Esophagus (tissue), 2 donors: ENCODE measurements around the gene TLK1. TPM values are rescaled to one million over a fixed set of nuclear protein-coding genes. Genes with fewer than 3 reads are reported as not detected.

Experiments
- H3K27ac ChIP-seq, 2 donors: one replicate each; pipeline ENCODE4 v1.5.1; 2013; ENCODE audit warnings: low read depth in 2 of 2, mild to moderate bottlenecking in 2 of 2, inconsistent platforms in 1 of 2, low read length in 1 of 2, moderate library complexity in 1 of 2
- H3K27me3 ChIP-seq, 2 donors: one replicate each; pipeline ENCODE4 v1.6.1; 2013; ENCODE audit warnings: low read length in 2 of 2, control low read depth in 1 of 2, mild to moderate bottlenecking in 1 of 2; ENCODE audit not compliant: insufficient read depth in 2 of 2, control insufficient read depth in 1 of 2
- H3K36me3 ChIP-seq, 2 donors: one replicate each; pipeline ENCODE4 v1.6.1; 2013; ENCODE audit warnings: low read length in 1 of 2; ENCODE audit not compliant: control insufficient read depth in 2 of 2, insufficient read depth in 2 of 2
- H3K4me1 ChIP-seq, 2 donors: one replicate each; pipeline ENCODE4 v1.6.1; 2013; ENCODE audit warnings: low read length in 1 of 2; ENCODE audit not compliant: control insufficient read depth in 2 of 2, insufficient read depth in 2 of 2
- H3K4me3 ChIP-seq, 2 donors: one replicate each; pipeline ENCODE4 v1.5.1; 2013; ENCODE audit warnings: low read length in 2 of 2, mild to moderate bottlenecking in 2 of 2, low read depth in 1 of 2, moderate library complexity in 1 of 2
- H3K9me3 ChIP-seq, 2 donors: one replicate each; pipeline ENCODE4 v1.6.1; 2013; ENCODE audit warnings: mild to moderate bottlenecking in 2 of 2, low read depth in 1 of 2, low read length in 1 of 2, moderate library complexity in 1 of 2; ENCODE audit not compliant: control insufficient read depth in 2 of 2, insufficient read depth in 1 of 2
- WGBS, 2 donors: extraction: QIAGEN DNeasy Blood & Tissue Kit; methylation state at CpG; one replicate each; pipeline ENCODE4 v1.1.7; 2013; 5-methylcytosine and 5-hydroxymethylcytosine counted together
- polyA plus RNA-seq, 2 donors: library from polyadenylated mRNA; stranded (reverse); fragments of 200-250 nt; gene quantifications; one replicate each; pipeline ENCODE4 v1.2.3, GENCODE V29; 2013
- donor health status: healthy with polysubstance abuse.
- donor health status: Bipolar disorder and iron deficiency.

The TLK1 gene
- polyA plus RNA-seq, 2 donors: 6.6 to 13.4 TPM

DNA sequence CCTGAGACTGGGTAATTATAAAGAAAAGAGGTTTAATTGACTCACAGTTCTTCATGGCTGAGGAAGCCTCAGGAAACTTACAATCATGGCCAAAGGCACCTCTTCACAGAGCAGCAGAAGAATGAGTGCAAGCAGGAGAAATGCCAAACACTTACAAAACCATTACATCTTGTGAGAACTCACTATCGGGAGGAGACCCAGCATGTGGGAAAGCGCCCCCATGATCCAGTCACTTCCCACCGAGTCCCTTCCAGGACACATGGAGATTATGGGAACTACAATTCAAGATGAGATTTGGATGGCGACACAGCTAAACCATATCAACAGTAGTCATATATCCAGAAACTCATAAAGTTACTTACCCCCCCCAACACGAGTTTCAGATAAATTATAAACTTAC is 28.6 kb downstream of the TLK1 start:
- Histone ChIP-seq H3K27ac (no peak overlapping the region), H3K36me3 (no peaks in the 10 kb centered on the region), H3K4me1 (no peaks in the 10 kb centered on the region), H3K4me3 (no peak overlapping the region), H3K9me3 (no peaks in the 10 kb centered on the region), H3K27me3 (no peaks in the 10 kb centered on the region)
- 83 to 93% methylated on average over 5 of the region's 5 CpGs for whole genome bisulfite sequencing, 2 donors

DNA sequence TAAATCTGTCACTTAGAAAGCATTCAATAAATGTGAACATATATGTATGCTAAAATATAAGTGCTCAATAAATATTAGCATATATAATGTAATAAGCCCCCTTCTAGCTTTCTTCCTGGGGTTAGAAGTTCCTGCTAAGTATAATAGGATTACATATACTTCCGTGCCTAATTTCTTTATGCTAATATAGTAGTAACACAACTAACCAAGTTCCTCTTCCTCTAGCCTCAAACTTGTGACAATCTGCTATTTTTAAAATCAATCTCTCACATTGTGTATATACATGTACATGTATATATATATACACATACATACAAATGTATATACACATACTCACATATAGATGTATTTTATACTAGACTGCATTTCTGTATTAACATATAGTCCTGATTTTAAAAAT is 32.2 kb downstream of the TLK1 start:
- no peaks in the 10 kb centered on the region for H3K36me3 ChIP-seq
- H3K27me3 ChIP-seq: no peaks in the 10 kb centered on the region
- no peak overlapping the region for H3K27ac ChIP-seq
- H3K4me1 ChIP-seq: no peaks in the 10 kb centered on the region
- no peak overlapping the region for H3K4me3 ChIP-seq
- 79 to 88% methylated on average over 1 of the region's 1 CpG for WGBS, 2 donors
- H3K9me3 ChIP-seq: no peaks in the 10 kb centered on the region

DNA sequence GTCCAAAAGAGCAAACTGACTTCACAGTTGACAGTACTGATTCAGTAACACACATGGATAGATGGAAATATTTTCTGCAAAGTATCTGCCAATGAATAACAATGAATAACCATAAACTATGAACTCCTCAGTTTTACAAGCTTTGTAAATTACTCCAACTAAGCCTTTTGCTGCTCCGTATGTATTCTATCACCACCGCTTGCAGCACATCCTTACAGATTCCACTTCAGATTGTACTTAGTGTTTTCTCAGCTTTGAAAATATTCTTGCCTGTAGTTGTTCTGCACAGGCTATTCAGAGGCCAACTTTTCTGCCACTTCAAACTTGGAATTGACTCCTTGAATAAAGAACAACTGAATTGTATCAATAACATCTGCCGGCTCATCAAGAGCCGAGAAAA is 36.2 kb downstream of the TLK1 start:
- no peaks in the 10 kb centered on the region for H3K36me3 ChIP-seq

DNA sequence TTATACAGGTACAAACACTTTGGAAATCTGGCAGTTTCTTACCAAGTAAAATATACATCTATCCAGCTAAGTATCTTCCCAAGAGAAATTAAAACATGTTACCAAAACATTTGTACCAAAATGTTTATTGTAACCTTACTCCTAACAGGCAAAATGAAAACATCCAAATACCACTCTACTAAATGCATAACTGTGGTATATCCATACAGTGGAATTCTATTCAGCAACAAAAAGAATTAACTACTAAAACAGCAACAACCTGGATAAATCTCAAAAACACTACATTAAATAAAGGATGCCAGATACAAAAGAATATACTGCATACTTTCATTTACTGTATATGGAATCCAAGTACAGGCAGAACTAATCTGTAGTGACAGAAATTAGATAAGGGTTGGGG is 51.1 kb downstream of the TLK1 start:
- no peaks in the 10 kb centered on the region for H3K27me3 ChIP-seq
- H3K36me3 ChIP-seq: no peaks in the 10 kb centered on the region
- H3K27ac ChIP-seq: no peak overlapping the region
- no peak overlapping the region for H3K4me3 ChIP-seq
- no peaks in the 10 kb centered on the region for H3K9me3 ChIP-seq
- no peaks in the 10 kb centered on the region for H3K4me1 ChIP-seq

More for the DNA sequence above, 36.2 kb downstream of the TLK1 start:
- no peaks in the 10 kb centered on the region for H3K9me3 ChIP-seq
- H3K4me1 ChIP-seq: no peaks in the 10 kb centered on the region
- no peak overlapping the region for H3K4me3 ChIP-seq
- H3K27me3 ChIP-seq: no peaks in the 10 kb centered on the region
- H3K27ac ChIP-seq: no peak overlapping the region
- WGBS, 2 donors: 68 to 81% methylated on average over 4 of the region's 4 CpGs

DNA sequence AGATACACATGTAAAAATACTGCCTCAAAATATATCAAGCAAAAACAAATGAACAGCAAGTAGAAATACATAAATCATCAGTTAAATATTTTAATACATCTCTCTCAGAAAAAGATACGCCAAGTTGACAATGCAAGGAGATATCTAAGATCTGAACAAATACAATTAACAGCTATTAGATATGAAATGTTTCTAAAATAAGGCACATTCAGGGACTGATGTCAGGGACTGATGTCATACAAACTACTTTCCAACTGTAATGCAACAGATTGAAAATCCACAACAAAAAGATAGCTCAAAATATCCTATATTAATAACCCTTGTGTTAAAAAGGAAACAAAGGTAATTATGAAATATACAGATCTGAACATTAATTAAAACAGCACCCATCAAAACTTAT is 51.7 kb downstream of the TLK1 start:
- H3K4me1 ChIP-seq: no peaks in the 10 kb centered on the region
- H3K27ac ChIP-seq: no peak overlapping the region
- WGBS, 2 donors: 84 to 90% methylated on average over 1 of the region's 1 CpG
- no peaks in the 10 kb centered on the region for H3K27me3 ChIP-seq
- H3K9me3 ChIP-seq: no peaks in the 10 kb centered on the region
- H3K4me3 ChIP-seq: no peak overlapping the region
- no peaks in the 10 kb centered on the region for H3K36me3 ChIP-seq

DNA sequence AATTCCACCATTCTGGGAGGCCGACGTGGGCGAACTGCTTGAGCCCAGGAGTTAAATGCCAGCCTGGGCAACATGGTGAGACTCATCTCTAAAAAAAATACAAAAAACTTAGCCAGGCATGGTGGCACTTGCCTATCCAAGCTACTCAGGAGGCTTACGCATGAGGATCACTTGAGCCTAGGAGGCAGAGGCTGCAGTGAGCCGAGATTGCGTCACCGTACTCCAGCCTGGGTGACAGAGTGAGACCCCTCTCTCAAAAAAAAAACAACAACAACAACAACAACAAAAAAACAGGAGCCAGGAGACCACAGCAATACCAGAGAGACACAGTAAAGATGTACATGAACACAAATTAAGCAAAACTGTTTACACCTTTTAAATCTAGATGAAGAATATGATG is 52.9 kb downstream of the TLK1 start:
- H3K9me3 ChIP-seq: no peaks in the 10 kb centered on the region
- H3K27me3 ChIP-seq: no peaks in the 10 kb centered on the region
- 98 to 99% methylated on average over 7 of the region's 7 CpGs for WGBS, 2 donors
- no peaks in the 10 kb centered on the region for H3K4me1 ChIP-seq
- no peak overlapping the region for H3K4me3 ChIP-seq
- no peaks in the 10 kb centered on the region for H3K36me3 ChIP-seq
- no peak overlapping the region for H3K27ac ChIP-seq

DNA sequence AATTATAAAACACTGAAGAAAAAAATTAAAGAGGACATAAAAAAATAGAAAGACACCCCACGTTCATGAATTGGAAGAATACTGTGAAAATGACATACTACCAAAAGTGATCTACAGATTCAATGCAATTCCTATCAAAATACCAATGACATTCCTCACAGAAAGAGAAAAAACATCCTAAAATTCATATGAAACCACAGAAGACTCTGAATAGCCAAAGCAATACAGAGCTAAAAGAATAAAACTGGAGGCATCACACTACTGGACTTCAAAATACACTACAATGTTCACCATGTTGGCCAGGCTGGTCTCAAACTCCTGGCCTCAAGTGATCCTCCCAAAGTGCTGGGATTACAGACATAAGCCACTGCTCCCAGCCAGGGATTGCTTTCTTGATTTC is 56.3 kb downstream of the TLK1 start:
- Histone ChIP-seq H3K36me3 (no peaks in the 10 kb centered on the region), H3K27me3 (no peaks in the 10 kb centered on the region), H3K9me3 (no peaks in the 10 kb centered on the region), H3K4me1 (no peaks in the 10 kb centered on the region), H3K27ac (no peak overlapping the region), H3K4me3 (no peak overlapping the region)
- 93 to 98% methylated on average over 1 of the region's 1 CpG for WGBS, 2 donors

DNA sequence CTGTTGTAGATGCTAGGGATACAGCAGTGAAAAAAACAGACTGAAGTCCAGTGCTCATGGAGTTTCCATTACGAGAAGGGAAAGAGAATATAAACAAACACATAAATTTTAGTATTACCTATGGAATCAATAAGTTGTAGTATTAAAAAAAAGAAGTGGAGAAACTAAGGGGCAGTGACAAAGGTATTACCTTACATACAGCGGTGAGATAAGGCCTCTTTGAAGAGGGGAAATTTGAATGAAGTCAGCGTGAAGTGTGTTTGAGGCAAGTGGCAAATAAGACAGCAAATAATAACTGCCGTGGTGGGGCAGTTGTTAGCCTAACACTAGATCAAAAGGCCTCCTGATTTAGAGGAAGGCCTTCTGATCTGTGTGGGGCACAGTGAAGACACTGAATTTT is 57.9 kb downstream of the TLK1 start:
- Histone ChIP-seq H3K4me3 (no peak overlapping the region), H3K27me3 (no peaks in the 10 kb centered on the region), H3K4me1 (no peaks in the 10 kb centered on the region), H3K36me3 (no peaks in the 10 kb centered on the region), H3K9me3 (no peaks in the 10 kb centered on the region), H3K27ac (no peak overlapping the region)
- 69 to 77% methylated on average over 4 of the region's 4 CpGs for WGBS, 2 donors

DNA sequence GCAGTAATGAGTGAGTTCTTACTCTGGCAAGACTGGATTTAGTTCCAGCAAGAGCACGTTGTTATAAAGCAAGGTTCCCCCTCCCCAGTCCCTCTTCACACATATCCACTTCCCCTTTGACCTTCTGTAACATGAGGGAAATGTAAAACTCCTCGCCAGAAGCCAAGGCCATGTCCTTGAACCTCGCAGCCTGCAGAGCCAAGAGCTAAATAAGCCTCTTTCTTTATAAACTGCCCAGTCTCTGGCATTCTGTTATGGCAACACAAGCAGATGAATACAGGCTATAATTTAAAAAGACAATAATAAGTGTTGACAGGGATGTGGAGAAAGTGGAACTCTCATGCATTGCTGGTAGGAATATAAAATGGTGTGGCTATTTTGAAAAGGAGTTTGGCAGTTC is 60.3 kb downstream of the TLK1 start:
- WGBS, 2 donors: 93 to 97% methylated on average over 3 of the region's 3 CpGs
- no peaks in the 10 kb centered on the region for H3K27me3 ChIP-seq
- H3K27ac ChIP-seq: no peak overlapping the region
- H3K36me3 ChIP-seq: no peaks in the 10 kb centered on the region
- no peak overlapping the region for H3K4me3 ChIP-seq
- H3K4me1 ChIP-seq: no peaks in the 10 kb centered on the region
- H3K9me3 ChIP-seq: peaks cover 0 to 3% of the 10 kb centered on the region in 2 donors

DNA sequence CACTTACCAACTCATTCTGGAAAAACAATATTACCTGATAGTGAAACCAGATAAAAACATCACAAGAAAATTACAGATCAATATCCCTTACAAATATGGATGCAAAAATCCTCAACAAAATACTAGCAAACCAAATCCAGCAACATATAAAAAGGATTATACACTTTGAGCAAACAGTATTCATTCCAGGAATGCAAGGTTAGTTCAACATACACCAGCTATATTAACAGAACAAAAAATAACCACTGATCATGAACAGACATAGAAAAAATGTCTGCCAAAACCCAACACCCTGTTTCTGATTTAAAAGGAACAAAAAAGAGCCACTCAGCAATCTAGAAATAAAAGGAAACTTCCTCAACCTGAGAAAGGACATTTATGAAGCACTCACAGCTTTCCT is 62.1 kb downstream of the TLK1 start:
- H3K36me3 ChIP-seq: no peaks in the 10 kb centered on the region
- peaks cover 0 to 3% of the 10 kb centered on the region in 2 donors for H3K9me3 ChIP-seq
- no peak overlapping the region for H3K4me3 ChIP-seq
- H3K4me1 ChIP-seq: no peaks in the 10 kb centered on the region
- no peaks in the 10 kb centered on the region for H3K27me3 ChIP-seq
- H3K27ac ChIP-seq: no peak overlapping the region
